Endodermal cell (in vitro differentiated cells): ENCODE data around the gene TNFSF12. TPM values are rescaled to one million over a fixed set of nuclear protein-coding genes. Genes with fewer than 3 reads are reported as not detected.

ENCODE experiments used
- DNase-seq: peaks from one replicate; pipeline ENCODE4 v3.0.0-alpha.2; 2017
- H3K27ac ChIP-seq: 2 replicates; pipeline ENCODE4 v1.5.1; 2013; ENCODE audit warnings: mild to moderate bottlenecking, low read depth, low read length, moderate library complexity
- H3K27me3 ChIP-seq: 2 replicates; pipeline ENCODE4 v1.6.1; 2013; ENCODE audit warnings: mild to moderate bottlenecking, low read length, moderate library complexity; ENCODE audit not compliant: insufficient read depth, control insufficient read depth, poor library complexity, severe bottlenecking
- H3K36me3 ChIP-seq: 2 replicates; pipeline ENCODE4 v1.7.0; 2013; ENCODE audit warnings: mild to moderate bottlenecking, low read length, moderate library complexity; ENCODE audit not compliant: control insufficient read depth, insufficient read depth
- H3K4me1 ChIP-seq: one replicate; pipeline ENCODE4 v1.7.0; 2013; ENCODE audit warnings: low read length; ENCODE audit not compliant: control insufficient read depth, insufficient read depth
- H3K4me3 ChIP-seq: 2 replicates; pipeline ENCODE4 v1.5.1; 2013; ENCODE audit warnings: mild to moderate bottlenecking, low read length, moderate library complexity
- H3K9ac ChIP-seq: 2 replicates; pipeline ENCODE4 v1.6.1; 2013; ENCODE audit warnings: mild to moderate bottlenecking, low read length, moderate library complexity; ENCODE audit not compliant: poor library complexity, severe bottlenecking; ENCODE audit errors: extremely low read depth
- H3K9me3 ChIP-seq: 2 replicates; pipeline ENCODE4 v1.6.1; 2013; ENCODE audit warnings: mild to moderate bottlenecking, low read length, moderate library complexity; ENCODE audit not compliant: control insufficient read depth
- H3K27ac Mint-ChIP-seq: 2 replicates; pipeline ENCODE4 v1.8.0; 2020; ENCODE audit warnings: mixed read lengths
- H3K27me3 Mint-ChIP-seq: 2 replicates; pipeline ENCODE4 v1.8.0; 2021; ENCODE audit warnings: mild to moderate bottlenecking, mixed read lengths; ENCODE audit not compliant: insufficient read depth
- H3K36me3 Mint-ChIP-seq: 2 replicates; pipeline ENCODE4 v1.8.0; 2020; ENCODE audit warnings: low read depth, mixed read lengths
- H3K4me1 Mint-ChIP-seq: 2 replicates; pipeline ENCODE4 v1.8.0; 2020; ENCODE audit warnings: mixed read lengths
- H3K4me3 Mint-ChIP-seq: 2 replicates; pipeline ENCODE4 v1.8.0; 2020; ENCODE audit warnings: mild to moderate bottlenecking, moderate library complexity, mixed read lengths
- H3K9me3 Mint-ChIP-seq: 2 replicates; pipeline ENCODE4 v1.8.0; 2020; ENCODE audit warnings: mild to moderate bottlenecking, mixed read lengths
- CTCF ChIP-seq: fragments of 200-600 bp; sonication (generic); conservative IDR thresholded peaks from 2 replicates; pipeline ENCODE4 v1.5.0; 2021; ENCODE audit warnings: antibody characterized with exemption, mild to moderate bottlenecking
- WGBS, 2 experiments: methylation state at CpG; one replicate each; pipeline versions ENCODE4 v1.1.5 to v1.1.7; 2013; ENCODE audit warnings: missing lambda C conversion rate in 2 of 2, mixed read lengths in 1 of 2; ENCODE audit not compliant: insufficient coverage in 1 of 2, insufficient read length in 1 of 2; 5-methylcytosine and 5-hydroxymethylcytosine counted together
- total RNA-seq, 2 donors: library from RNA; stranded (reverse); fragmentation: NEBNext Ultra II Directional in 1 of 2; extraction: Animal tissue kit (Norgen Biotek cat#: 25700) in 1 of 2; gene quantifications; 2 replicates in 1 of 2; 3 replicates in 1 of 2; pipeline ENCODE4 v1.2.1, GENCODE V29; 2021

The TNFSF12 gene
- total RNA-seq, 2 donors from 2014 or later: 8.3 to 8.4 TPM

GRCh38 chr17:7572338-7572587 is 23.4 kb downstream of the TNFSF12 start:
- Mint-ChIP-seq H3K9me3 (peaks cover 2% of the 10 kb centered on the region), H3K27me3 (no peaks in the 10 kb centered on the region), H3K36me3 (peaks cover 74% of the 10 kb centered on the region), H3K4me3 (peak overlapping the region; percentile 97), H3K4me1 (peaks cover 31% of the 10 kb centered on the region), H3K27ac (peak overlapping the region; percentile 98)
- Histone ChIP-seq H3K27ac (peak overlapping the region; percentile 80), H3K9me3 (no peaks in the 10 kb centered on the region), H3K9ac (peak overlapping the region; percentile 66), H3K36me3 (peaks cover 70% of the 10 kb centered on the region), H3K27me3 (no peaks in the 10 kb centered on the region), H3K4me1 (peaks cover 4% of the 10 kb centered on the region), H3K4me3 (peak overlapping the region; percentile 89)
- WGBS, 2 experiments: 0% methylated on average over 6 to 11 of the region's 11 CpGs
- no peak for TF ChIP-seq CTCF
- no peak for DNase-seq

GRCh38 chr17:7572588-7573323 is 23.9 kb downstream of the TNFSF12 start:
- H3K4me1 ChIP-seq: peaks cover 4% of the 10 kb centered on the region
- H3K9me3 ChIP-seq: no peaks in the 10 kb centered on the region
- Mint-ChIP-seq H3K9me3 (peaks cover 2% of the 10 kb centered on the region), H3K27ac (peak overlapping the region; percentile 100), H3K36me3 (peaks cover 74% of the 10 kb centered on the region), H3K27me3 (no peaks in the 10 kb centered on the region), H3K4me1 (peaks cover 27% of the 10 kb centered on the region), H3K4me3 (peak overlapping the region; percentile 97)
- H3K4me3 ChIP-seq: peak overlapping the region; percentile 99
- H3K36me3 ChIP-seq: peaks cover 70% of the 10 kb centered on the region
- 0% methylated on average over 37 to 73 of the region's 73 CpGs for WGBS, 2 experiments
- no peak for TF ChIP-seq CTCF
- DNase-seq: peak; percentile 100
- H3K27me3 ChIP-seq: no peaks in the 10 kb centered on the region
- peak overlapping the region; percentile 93 for H3K27ac ChIP-seq
- H3K9ac ChIP-seq: peak overlapping the region; percentile 100

- H3K36me3 ChIP-seq: peaks cover 76% of the 10 kb centered on the region
- H3K4me1 ChIP-seq: peaks cover 4% of the 10 kb centered on the region
- H3K27me3 Mint-ChIP-seq: no peaks in the 10 kb centered on the region
- peak overlapping the region; percentile 99 for H3K4me3 ChIP-seq
- WGBS, 2 experiments: 0 to 1% methylated on average over 18 to 68 of the region's 71 CpGs
- peaks cover 80% of the 10 kb centered on the region for H3K36me3 Mint-ChIP-seq
- H3K4me3 Mint-ChIP-seq: peak overlapping the region; percentile 97
- DNase-seq: peak; percentile 95
- TF ChIP-seq CTCF: no peak
- peaks cover 2% of the 10 kb centered on the region for H3K9me3 Mint-ChIP-seq
- H3K27ac Mint-ChIP-seq: peak overlapping the region; percentile 100
- peaks cover 29% of the 10 kb centered on the region for H3K4me1 Mint-ChIP-seq
- peak overlapping the region; percentile 100 for H3K9ac ChIP-seq
- no peaks in the 10 kb centered on the region for H3K27me3 ChIP-seq
- no peaks in the 10 kb centered on the region for H3K9me3 ChIP-seq
- peak overlapping the region; percentile 93 for H3K27ac ChIP-seq
Observed at GRCh38 chr17:7573324-7574080, 24.6 kb downstream of the TNFSF12 start.
